Measurements from ENCODE around the gene DAP.

GRCh38 chr5:10740384-10740783 lies 20.6 kb downstream of the DAP start:
- TF ChIP-seq CTCF (IDR thresholded peaks at IDR 0.05) = no peak
- TF ChIP-seq POLR2A (IDR thresholded peaks at IDR 0.05) = no peak

Data from thyroid gland (tissue), 4 donors.